ENCODE measurements around the gene TMEM272. TPM values are rescaled to one million over a fixed set of nuclear protein-coding genes. Genes with fewer than 3 reads are reported as not detected.
A peak's percentile ranks its signal among the peaks of the same experiment; 100 is the strongest.

TMEM272 gene, protein sequence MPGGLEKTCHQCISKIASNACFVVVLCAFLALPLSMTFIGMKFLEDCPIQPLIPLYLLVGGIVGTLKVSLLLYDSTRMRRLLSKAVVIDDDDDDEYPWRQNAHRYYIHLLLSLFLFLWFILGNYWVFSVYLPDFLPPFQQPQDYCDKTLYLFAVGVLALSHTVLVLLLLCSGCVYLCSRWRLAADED
- not detected in 2 replicates for total RNA-seq (ENCODE audit: low replicate concordance)

DNA sequence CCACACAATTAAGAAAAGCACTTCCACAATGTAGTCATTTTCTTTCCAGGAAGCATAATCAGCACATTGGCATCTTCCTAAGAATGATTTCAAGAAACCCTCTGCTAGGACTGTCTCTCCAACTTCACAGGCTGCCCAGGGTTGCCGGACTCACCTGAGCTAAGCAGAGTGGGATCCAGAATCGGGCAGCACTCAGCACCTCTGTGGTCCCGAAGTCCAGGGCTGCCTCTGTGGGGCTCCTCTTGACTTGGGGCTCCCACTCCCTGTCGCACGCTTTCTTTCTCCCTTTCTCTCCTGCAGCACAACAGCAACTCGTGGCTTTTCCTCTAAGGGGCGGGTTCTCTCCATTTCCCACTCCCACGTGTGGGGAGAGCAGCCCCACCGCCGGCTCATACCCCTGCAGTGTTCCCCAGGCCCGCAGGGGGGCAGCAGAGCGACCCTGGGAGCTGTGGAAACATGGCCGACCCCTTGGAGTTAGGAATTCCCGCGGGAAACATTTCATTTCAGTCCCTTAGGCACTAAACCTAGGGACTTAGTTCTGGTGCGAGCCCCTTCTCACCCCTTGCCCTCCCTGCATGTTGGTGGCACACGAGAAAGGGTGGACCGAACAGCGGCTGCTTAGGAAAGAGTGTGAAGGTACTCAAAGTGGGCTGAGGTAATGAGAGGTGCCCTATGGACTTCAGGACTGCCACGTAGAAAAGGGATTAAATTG, at the start of gene TMEM272:
TSS of gene TMEM272 (minus strand) at position 316 of the 712 bp plus-strand sequence. CDS start 6,647 bp downstream, outside the sequence.
- no peak within 1 kb of the TSS for H3K4me3 ChIP-seq (ENCODE audit: low read depth, low read length)
- DNase-seq (ENCODE audit: low read depth): peak; percentile 22
- TF ChIP-seq, protein P1, sequence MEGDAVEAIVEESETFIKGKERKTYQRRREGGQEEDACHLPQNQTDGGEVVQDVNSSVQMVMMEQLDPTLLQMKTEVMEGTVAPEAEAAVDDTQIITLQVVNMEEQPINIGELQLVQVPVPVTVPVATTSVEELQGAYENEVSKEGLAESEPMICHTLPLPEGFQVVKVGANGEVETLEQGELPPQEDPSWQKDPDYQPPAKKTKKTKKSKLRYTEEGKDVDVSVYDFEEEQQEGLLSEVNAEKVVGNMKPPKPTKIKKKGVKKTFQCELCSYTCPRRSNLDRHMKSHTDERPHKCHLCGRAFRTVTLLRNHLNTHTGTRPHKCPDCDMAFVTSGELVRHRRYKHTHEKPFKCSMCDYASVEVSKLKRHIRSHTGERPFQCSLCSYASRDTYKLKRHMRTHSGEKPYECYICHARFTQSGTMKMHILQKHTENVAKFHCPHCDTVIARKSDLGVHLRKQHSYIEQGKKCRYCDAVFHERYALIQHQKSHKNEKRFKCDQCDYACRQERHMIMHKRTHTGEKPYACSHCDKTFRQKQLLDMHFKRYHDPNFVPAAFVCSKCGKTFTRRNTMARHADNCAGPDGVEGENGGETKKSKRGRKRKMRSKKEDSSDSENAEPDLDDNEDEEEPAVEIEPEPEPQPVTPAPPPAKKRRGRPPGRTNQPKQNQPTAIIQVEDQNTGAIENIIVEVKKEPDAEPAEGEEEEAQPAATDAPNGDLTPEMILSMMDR (IDR thresholded peaks at IDR 0.05; ENCODE audit: insufficient read depth, low read length): peak; percentile 88

DNA sequence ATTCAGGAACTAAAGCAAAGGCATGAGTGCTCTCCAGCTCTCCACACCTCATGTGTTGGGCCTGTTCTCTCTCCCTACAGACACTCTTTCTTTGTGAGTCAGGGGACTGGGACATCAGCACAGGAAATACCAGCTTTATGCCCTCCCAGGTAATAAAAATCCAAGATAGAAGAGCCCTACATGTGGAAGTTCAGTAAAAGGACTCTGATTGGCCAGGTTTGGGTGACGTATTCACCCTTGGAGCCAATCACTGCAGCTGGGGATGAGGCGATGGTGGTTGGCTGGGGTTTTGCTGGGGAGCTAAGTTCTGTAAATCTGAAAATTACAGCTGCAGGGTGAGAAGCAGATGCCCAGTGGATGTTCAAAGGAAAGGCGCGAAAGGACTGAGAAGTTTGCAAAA, 49.3 kb upstream of the TMEM272 start:
- H3K4me3 ChIP-seq (ENCODE audit: low read depth, low read length): no peak overlapping the region
- no peak for DNase-seq (ENCODE audit: low read depth)
- TF ChIP-seq, protein P1 (IDR thresholded peaks at IDR 0.05; ENCODE audit: insufficient read depth, low read length): no peak

DNA sequence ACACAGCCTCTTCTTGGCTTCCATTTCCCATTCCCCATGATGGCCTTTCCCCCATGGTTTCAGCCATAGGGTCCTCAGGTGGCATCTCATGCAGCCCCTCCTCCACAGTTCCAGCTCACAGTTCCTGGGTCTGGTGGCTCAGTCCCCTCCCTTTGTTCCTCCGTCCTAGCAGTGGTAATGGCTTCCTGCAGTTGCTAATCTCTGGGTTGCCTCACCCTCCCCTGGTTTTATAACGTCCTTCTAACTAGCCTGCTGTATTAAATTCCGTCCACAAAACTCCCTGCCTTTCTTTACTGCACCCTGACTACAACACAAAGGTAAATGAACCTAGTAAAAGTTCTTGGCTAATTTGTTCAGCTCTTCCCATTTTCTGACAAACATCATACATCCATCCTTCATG, 47.7 kb upstream of the TMEM272 start:
- TF ChIP-seq, protein P1 (IDR thresholded peaks at IDR 0.05; ENCODE audit: insufficient read depth, low read length): no peak
- no peak for DNase-seq (ENCODE audit: low read depth)
- no peak overlapping the region for H3K4me3 ChIP-seq (ENCODE audit: low read depth, low read length)

DNA sequence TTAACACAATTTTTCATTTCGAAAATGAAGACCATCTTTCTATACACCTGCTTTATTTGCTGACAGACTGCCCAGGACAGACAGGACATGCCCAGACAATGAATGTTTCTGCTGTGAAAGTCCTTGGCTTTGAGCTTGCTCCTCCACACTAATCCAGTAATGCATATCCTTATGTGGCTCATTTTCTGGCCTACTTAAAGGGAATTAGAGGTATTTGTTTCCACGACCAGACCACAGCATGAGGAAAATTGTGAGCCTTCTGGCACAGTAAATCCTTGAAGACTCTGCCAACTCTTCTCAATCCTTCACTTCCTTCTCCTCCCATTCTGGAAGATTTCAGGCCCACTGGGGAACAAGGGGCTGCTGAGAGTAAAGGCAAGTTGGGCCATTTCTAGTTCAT, 42.5 kb upstream of the TMEM272 start:
- TF ChIP-seq, protein P1 (IDR thresholded peaks at IDR 0.05; ENCODE audit: insufficient read depth, low read length): no peak
- DNase-seq (ENCODE audit: low read depth): no peak
- no peak overlapping the region for H3K4me3 ChIP-seq (ENCODE audit: low read depth, low read length)

DNA sequence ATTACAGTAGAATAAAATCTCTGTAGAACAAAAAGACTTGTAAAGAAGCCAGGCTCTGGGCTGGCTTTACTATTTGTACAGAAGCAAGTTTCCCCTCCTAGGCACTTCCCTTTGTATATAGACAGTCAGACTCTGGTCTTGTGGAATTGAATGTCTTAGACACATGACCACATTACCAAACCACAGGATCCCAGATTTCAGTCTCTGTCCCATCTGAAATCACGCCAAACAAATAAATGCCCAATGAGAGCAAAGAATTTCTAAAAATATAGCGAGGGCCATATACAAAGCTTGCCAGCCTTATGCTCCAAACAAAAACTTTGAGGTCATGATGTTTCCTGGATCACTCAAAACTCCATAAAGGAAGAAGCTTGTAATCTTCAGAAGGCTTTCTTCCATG, 40.7 kb upstream of the TMEM272 start:
- no peak overlapping the region for H3K4me3 ChIP-seq (ENCODE audit: low read depth, low read length)
- no peak for DNase-seq (ENCODE audit: low read depth)
- TF ChIP-seq, protein P1 (IDR thresholded peaks at IDR 0.05; ENCODE audit: insufficient read depth, low read length): no peak

DNA sequence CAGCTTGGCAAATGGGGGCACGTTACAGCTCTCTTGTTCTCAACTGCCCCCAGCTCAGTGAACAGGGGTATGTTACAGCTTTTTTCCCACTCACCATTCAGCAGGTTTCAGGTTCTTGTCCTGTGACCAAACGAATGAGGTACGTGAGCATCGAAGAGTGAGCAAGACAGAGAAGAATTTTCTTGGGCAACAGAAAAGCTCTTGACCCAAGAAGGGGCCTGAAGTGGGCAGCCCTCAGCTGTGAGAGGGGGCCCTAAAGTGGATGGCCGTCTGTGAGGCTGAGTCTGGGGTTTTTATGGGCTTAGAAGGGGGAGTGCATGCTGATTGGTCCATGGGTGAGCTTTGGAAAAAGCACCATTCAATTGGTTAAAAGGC, 38.2 kb upstream of the TMEM272 start:
- DNase-seq (ENCODE audit: low read depth): no peak
- TF ChIP-seq, protein P1 (IDR thresholded peaks at IDR 0.05; ENCODE audit: insufficient read depth, low read length): no peak
- no peak overlapping the region for H3K4me3 ChIP-seq (ENCODE audit: low read depth, low read length)
